Subcutaneous adipose tissue (tissue), 4 donors: ENCODE data around the gene CAPN2. TPM values are rescaled to one million over a fixed set of nuclear protein-coding genes. Genes with fewer than 3 reads are reported as not detected.

Experiments used
- total RNA-seq, 4 donors: library from RNA; depleted of rRNA; stranded (reverse); fragments of >200 nt; gene quantifications; one replicate each; pipeline ENCODE4 v1.1.0, GENCODE V29; 2016
- TF ChIP-seq, protein P1 (sequence below): fragments of 450-650 bp; IDR thresholded peaks from one replicate; pipeline ENCODE4 v1.5.1; 2016; ENCODE audit warnings: low read depth, mild to moderate bottlenecking, control low read depth, antibody characterized with exemption, moderate library complexity

The CAPN2 gene
- total RNA-seq, 4 donors from 2014 or later, result 177 to 263 (median 207) TPM

DNA sequence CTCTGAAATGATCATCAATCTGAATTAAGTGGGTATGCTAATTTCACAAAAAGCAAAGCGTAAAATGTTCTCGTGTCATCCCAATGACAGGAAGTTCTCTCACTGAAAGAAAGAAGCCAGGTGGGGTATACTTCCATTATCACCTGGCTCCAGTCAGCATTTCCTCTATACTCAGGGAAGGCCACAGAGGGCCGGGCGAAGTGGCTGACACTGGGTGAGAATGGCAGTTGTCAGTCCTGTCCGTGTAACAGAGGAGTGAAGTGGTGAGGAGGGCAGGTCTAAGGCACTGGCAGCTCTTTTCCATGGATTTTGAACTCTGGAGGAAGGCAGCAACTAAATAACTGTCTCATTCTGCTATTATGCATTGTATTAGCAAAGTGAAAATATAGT is 60.4 kb downstream of the CAPN2 start:
- TF ChIP-seq, protein P1, sequence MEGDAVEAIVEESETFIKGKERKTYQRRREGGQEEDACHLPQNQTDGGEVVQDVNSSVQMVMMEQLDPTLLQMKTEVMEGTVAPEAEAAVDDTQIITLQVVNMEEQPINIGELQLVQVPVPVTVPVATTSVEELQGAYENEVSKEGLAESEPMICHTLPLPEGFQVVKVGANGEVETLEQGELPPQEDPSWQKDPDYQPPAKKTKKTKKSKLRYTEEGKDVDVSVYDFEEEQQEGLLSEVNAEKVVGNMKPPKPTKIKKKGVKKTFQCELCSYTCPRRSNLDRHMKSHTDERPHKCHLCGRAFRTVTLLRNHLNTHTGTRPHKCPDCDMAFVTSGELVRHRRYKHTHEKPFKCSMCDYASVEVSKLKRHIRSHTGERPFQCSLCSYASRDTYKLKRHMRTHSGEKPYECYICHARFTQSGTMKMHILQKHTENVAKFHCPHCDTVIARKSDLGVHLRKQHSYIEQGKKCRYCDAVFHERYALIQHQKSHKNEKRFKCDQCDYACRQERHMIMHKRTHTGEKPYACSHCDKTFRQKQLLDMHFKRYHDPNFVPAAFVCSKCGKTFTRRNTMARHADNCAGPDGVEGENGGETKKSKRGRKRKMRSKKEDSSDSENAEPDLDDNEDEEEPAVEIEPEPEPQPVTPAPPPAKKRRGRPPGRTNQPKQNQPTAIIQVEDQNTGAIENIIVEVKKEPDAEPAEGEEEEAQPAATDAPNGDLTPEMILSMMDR, result no peak

DNA sequence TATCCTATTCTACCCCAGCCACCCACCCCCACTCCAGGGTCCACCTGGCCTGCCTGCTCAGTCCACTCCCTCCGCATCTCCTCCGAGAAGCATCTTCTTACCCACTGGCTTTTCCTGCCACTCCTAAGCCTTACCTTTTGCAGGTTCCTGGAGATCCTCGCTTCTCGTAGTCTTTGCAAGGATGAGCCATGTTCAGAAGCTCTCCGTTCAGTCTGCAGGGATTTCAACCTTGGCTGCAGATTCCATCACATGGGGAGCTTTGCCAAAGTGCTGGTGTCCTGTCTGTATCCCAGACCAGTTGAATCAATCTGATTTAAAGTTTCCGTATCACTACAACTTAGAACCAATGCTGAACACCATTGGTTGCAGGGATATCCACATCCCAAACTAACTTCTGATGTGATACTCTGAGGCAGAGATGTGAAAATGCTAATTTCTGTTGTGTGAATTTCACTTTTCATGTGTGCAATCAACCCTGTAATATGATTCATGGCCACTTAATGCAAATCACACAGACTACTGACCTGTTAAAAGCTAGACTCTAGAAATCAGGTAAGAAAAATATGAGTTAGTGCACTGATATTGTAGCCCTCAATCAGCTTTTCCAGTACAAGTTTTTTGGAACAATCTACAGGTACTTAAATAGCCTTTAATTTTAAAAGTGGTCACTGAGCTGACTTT is 61.9 kb downstream of the CAPN2 start:
- TF ChIP-seq, protein P1, result no peak

DNA sequence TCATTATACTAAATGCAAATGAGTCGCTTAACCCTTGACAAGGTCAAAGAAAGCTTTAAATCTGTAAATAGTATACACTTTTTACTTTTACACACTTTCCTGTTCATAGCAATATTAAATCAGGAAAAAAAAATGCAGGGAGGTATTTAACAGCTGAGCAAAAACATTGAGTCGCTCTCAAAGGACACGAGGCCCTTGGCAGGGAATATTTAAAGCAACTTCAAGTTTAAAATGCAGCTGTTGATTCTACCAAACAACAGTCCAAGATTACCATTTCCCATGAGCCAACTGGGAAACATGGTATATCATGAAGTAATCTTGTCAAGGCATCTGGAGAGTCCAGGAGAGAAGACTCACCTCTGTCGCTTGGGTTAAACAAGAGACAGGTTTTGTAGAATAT is 62.7 kb downstream of the CAPN2 start:
- TF ChIP-seq, protein P1, result no peak

DNA sequence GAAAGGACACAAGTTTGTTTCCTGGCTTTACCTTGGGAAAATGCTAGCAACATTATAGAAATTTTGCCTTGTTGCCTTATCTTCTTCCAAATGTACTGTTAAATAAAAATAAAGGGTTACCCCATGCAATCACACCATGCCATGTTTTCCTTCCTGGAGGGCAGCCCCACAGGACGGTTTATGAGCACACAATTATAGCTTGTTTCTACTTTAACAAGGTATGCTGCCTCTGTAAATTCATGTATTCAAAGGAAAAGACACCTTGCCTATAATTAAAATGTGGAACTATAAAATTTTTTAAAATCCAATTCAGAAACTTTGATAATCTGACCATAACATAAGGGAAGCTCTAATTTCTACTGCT is 63.4 kb downstream of the CAPN2 start:
- TF ChIP-seq, protein P1, result no peak

DNA sequence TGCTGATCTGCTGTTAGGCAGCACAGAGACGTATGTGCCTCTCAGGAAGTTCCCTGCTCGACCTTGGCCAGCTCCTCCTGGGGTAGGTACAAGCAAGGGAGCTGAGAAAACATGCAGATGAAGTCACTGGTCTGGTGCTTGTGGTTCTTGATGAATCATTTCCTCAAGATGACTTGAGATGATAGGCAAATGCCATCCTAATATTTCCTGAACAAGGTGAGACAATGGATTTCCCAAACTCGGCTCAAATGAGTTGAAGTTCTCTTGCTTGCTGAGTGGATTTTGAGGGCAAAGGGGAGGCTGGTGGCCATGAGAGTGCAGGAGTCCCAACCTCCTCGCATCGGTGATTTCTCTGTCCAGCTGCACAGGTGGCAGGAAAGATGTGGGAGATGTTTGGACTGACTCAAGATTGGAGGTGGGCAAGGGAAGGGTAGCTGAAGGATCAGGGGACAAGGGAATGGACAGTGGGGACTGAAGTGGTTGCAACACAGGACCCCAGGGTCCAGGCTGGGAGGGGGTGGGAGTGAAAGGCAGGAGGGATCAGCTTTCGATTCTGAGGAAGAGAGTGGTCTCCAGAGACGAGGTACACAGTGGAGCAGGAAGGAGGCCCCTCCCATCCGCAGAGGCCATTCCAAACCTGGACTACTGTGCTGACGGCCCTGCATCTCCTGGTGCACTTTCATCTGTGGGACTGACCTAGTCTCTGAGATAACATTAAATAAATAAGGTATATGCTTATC is 63.9 kb downstream of the CAPN2 start:
- TF ChIP-seq, protein P1, result no peak

DNA sequence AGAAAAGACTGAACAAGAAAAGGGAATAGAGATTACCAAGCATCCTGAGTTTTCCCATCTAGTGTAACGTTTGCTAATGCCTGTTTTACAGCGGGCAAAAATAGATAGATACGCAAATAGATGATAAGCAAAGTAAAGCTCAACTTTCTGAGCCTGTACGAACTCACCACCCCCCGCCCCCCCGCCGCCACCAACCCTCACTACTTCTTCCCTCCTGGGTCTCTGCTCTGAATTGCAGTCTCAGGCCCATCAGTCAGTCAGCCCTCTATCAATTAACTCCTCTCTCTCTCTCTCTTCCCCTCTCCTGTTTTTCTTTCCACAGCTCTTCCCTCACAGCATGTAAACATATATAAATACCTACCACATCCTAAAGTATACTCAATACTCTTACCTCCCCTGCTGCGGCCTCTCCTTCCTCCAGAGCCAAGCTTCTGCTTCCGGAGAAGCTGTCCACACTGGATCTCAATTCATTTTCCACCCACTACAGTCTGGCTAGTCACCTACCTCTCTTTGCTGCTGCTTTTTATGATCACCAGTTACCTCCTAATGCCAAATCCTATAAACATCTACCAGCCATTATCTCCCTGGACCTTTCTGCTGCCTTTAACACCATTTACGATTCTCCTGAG is 64.6 kb downstream of the CAPN2 start:
- TF ChIP-seq, protein P1, result no peak

DNA sequence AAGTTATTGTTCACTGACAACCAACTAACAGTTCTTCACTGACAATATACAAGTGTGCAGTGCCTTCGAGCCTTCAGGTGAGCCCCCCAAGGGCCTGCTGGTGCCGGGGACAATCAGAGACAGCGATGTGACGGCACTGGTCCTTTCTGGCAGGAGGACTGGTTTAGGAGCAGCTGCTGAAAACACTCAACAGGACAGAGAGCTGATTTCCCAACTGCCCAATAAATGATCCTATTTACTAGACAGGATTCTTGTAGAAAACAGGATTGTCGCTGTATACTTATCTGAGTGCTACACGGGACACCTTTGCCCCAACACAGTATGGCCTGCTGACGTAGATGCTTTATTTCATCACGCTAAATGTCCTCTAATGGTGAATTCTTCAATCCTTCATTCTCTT is 68.0 kb downstream of the CAPN2 start:
- TF ChIP-seq, protein P1, result no peak
